HG03457 (cell line): Measurements from ENCODE around the gene PDE4D.
"Not testable (repeated sequence)": the region's sequence is repeated elsewhere in the genome, so short reads cannot be mapped to it uniquely, and the experiment has no call there.

Experiments used
- ATAC-seq: cut with Tn5 transposase; IDR thresholded peaks from one replicate; pipeline ENCODE4 v1.9.1; 2021; ENCODE audit warnings: moderate number of reproducible peaks; ENCODE audit not compliant: unreplicated experiment

The PDE4D gene

DNA sequence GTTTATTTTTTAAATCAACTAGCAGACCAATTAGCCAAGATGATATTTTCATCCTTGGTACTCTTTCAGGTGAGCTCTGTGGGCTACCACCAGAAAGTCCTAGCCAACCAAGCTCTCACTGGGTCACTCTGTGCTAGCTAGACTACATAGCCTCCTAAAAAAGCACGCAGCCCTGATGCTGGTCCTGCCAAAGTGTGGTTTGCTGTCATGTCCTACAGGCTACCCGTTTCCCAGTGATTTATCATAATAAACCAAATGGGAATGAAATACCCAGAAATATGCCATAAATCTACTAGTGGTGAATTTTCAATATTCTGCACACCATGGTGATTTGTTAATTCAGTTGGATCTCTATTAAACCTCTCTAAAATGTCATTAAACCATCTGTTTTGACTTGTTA lies 829.2 kb downstream of the PDE4D start:
- no peak for ATAC-seq

- ATAC-seq, result no peak
These were observed 830.4 kb downstream of the PDE4D start for GRCh38 chr5:59062986-59063683.

GRCh38 chr5:59061377-59061776 lies 832.1 kb downstream of the PDE4D start:
- no peak for ATAC-seq

GRCh38 chr5:59058969-59059687 lies 834.4 kb downstream of the PDE4D start:
- no peak for ATAC-seq

- no peak for ATAC-seq
These were observed 835.3 kb downstream of the PDE4D start for GRCh38 chr5:59058237-59058636.

- not testable (repeated sequence) for ATAC-seq
These were observed 836.9 kb downstream of the PDE4D start for GRCh38 chr5:59056599-59056998.

GRCh38 chr5:59055745-59056448 lies 837.6 kb downstream of the PDE4D start:
- ATAC-seq, result no peak

DNA sequence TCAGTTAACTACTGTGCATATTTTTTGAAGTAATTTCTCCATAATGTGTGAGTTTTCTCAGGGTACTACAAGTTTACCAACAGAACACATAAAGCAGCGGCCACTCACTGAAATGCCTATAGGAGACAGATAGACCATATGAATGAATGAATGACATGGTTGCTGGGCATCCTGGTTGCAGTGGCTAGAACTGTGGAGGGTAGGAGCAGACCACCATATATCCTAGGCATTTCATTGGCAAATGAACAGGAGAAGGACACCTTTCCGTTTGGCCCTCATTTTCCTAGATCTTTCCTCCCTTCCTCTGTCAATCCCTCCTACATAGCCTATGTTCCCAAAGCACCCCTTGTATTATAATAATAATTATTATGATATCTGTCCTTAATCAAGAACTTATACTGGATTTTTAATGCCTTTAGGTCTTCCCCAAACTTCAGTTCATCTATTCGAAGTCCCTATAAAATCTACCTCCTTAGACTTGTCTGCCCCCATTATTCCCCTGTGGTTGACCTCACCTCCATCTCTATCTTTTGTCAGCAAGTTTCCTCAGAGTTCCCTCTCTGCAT lies 838.5 kb downstream of the PDE4D start:
- no peak for ATAC-seq

DNA sequence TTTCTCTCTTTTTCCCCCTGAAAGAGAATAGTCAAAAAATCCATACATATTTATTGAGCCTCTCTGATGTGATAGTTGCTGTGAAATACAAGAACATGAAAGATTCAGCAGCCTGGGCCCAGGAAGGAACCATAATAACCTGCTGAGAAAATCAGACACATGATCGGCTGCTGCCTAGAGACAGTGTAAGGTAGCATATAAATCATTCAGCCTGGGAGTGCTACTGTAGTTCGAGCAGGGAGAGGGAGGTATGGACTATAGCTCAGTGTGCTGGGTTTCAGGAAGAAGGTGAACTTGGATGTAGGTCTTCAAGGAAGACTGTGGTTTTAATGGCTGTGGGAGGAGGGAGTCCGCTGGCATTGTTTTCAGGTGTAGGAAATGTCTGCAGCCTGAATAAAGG lies 841.6 kb downstream of the PDE4D start:
- no peak for ATAC-seq

GRCh38 chr5:59049095-59049494 lies 844.4 kb downstream of the PDE4D start:
- ATAC-seq, result no peak

GRCh38 chr5:59042201-59043055 lies 851.1 kb downstream of the PDE4D start:
- no peak for ATAC-seq

GRCh38 chr5:59041355-59041754 lies 852.2 kb downstream of the PDE4D start:
- ATAC-seq, result no peak

- no peak for ATAC-seq
These were observed 852.7 kb downstream of the PDE4D start for GRCh38 chr5:59040804-59041201.

GRCh38 chr5:59040024-59040803 lies 853.3 kb downstream of the PDE4D start:
- no peak for ATAC-seq

- peak; percentile 57 for ATAC-seq
These were observed 854.1 kb downstream of the PDE4D start for GRCh38 chr5:59039296-59040023.

DNA sequence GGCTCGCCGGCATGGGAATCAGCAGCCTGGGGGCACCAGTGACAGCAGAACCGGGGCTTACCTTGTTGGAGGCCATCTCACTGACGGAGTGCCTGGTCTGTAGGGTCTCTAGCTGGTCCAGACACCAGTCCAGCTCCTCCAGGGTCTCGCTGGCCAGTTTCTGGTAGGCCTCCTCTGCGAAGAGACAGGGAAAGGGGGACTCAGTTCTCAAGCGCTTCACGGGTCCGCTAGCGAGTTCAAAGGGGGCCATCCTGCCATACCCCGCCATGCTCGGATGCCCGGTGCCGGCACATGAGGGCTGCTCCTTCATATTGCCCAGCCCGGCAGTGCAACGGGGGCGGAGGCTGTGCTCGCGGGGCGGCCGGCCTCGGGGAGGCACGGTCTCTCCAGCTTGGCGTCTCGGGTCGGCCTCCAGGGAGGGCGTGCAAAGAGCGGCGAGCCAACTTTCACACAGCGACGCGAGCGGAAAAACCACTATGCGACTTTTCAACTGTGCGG lies 854.7 kb downstream of the PDE4D start:
- ATAC-seq, result peak; percentile 24

GRCh38 chr5:59037941-59038797 lies 855.4 kb downstream of the PDE4D start:
- no peak for ATAC-seq

DNA sequence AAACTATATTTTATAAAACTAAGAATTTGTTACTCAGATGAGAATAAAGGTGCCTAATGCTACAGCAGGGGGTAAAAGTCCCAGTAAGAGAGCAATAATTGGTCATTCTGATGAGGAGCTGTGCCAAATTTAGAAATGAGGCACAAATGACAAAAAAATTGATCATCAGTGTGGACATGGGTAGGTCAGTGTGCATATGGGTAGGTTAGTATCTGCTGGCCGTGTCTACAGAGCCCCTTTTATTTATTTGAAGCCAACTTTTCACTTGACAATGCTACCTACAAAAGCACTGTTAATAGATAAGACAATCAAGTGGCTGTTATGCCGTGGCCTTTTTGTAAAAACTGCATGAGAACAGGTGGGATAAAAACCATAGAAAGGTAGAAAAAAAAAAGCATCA lies 856.1 kb downstream of the PDE4D start:
- ATAC-seq, result no peak
